ENCODE data around the gene RIPOR3. TPM values are rescaled to one million over a fixed set of nuclear protein-coding genes. Genes with fewer than 3 reads are reported as not detected.

Gene RIPOR3
- total RNA-seq, 1 experiment from 2014 or later, result 1.1 TPM

DNA sequence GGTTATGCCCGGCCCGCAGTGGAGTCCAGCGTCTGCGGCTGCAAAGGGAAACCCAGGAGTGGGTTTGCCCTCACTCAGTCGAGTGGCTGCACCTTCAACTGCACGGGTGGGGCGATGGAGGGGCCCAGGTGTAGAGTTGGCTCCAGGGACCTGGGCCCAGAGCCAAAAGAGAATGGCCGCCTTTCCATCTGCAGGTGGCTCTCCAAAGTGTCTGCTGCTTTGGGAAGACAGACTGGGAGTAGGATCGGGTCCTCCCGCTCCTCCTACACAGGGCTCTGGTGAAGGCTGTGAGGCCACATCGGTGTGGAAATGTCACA lies 101.0 kb downstream of the RIPOR3 start:
- no peak for DNase-seq
- H3K27me3 ChIP-seq (ENCODE audit: control insufficient read depth, insufficient read depth, low read length), result no peaks in the 10 kb centered on the region

DNA sequence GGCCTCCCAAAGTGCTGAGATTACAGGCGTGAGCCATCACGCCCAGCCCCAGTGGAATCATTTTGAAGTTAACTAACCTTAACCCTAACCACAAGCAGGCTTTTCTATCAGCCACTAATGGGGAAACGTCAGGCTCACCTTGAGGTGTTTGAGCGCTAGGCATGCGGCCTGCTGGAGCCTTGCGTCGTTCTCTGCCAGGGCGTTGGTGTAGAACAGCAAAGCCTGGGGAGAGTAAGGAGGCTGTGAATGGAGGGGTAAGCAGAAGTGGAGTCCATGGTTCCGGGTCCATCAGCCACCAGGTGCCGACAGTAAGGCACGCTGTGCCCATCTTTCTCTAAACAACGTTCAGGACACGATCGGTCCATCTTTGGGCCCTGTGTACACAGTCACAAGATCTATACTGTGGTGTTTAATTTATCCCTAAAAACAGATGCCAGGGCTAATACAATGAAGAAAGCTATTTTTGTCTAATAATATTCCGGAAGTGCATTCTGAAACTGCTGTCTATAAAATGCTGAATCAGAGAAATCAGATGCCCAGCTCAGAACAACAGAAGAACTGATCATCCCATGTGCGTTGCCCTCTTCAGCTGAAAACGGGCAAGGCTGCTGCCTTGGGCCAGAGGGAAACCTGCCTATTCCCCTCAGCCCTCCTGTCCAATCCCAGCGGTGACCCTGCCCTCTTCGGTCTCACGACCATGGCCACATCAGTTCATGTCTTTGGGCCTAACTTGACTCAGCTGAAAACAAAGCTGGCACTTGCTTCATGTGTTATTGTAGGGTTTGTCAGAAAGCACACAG lies 101.6 kb downstream of the RIPOR3 start:
- Histone ChIP-seq H3K27me3 (ENCODE audit: control insufficient read depth, insufficient read depth, low read length) (no peaks in the 10 kb centered on the region), H3K36me3 (replicated peaks; ENCODE audit: control insufficient read depth, insufficient read depth, low read length) (peaks cover 6% of the 10 kb centered on the region), H3K4me3 (ENCODE audit: insufficient read depth, low read depth, low read length) (no peak overlapping the region)
- DNase-seq, result no peak

More for the DNA sequence above, 101.0 kb downstream of the RIPOR3 start:
- H3K36me3 ChIP-seq (replicated peaks; ENCODE audit: control insufficient read depth, insufficient read depth, low read length), result peaks cover 6% of the 10 kb centered on the region
- no peak overlapping the region for H3K4me3 ChIP-seq (ENCODE audit: insufficient read depth, low read depth, low read length)

DNA sequence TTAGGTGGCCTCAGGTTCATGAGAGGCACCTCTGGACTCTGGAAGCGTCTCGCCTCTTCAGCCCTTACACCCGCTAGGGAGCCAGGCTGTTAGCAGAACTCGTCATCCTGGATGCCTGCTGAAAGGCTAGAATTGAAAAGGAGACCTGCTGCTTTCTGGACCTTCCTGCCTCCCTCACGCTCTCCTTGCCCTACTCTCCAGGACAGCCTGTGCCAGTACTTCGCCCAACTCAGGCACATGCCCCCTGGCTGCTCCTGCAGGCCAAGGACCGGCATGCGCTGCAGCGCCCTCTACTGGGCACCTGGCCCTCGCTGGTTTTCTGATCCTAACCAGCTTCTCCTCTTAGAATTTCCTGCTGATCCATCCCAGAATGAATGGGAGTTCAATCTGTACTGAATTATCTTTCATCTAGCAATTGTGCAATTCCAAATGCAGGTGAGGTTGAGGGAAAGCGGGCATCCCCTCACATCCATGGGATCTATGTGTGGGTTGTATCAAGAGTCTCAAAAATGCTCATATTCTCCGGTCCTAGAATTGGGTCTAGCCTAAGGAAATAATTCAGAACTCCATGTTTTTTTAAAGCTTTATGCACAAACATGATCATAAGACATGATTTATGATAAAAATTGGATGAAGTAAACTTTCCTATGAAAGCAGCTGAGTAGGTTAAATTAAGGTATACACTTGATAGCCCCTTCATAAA lies 103.2 kb downstream of the RIPOR3 start:
- peak; percentile 97 for DNase-seq
- no peaks in the 10 kb centered on the region for H3K27me3 ChIP-seq (ENCODE audit: control insufficient read depth, insufficient read depth, low read length)
- H3K4me3 ChIP-seq (ENCODE audit: insufficient read depth, low read depth, low read length), result no peak overlapping the region
- H3K36me3 ChIP-seq (replicated peaks; ENCODE audit: control insufficient read depth, insufficient read depth, low read length), result peaks cover 6% of the 10 kb centered on the region

DNA sequence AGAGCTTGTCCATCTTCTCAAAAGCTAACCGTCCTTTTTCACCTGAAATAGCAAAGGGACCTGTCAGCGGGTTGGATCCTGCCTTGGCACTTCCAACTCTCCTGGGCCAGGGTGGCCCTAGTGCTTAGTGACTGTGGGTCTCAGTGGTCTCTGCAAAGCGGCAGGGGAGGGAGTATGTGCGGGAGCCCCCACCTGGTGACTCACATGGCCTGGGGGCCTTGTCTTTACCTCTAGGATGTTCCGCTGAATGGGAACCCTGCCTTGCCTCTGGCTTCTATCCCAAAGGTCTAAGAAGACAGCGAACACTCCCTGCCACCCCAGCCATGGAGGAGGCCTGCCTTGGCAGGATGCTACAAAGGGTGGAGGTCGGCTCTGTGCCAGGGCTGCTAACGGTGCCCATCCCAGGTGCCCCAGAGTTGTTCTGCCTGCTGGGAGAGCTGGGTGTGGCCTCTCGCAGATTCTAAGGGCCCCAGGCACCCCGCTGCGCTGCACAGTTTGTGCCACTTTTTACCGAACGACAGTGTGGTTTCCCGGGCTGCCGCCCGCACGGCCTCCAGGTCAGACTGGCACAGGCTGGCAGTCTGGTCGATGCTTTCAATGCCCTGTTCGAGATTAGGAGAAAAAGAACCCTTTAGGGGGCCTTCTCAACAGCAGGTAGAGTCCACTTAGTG lies 103.9 kb downstream of the RIPOR3 start:
- Histone ChIP-seq H3K27me3 (ENCODE audit: control insufficient read depth, insufficient read depth, low read length) (no peaks in the 10 kb centered on the region), H3K36me3 (replicated peaks; ENCODE audit: control insufficient read depth, insufficient read depth, low read length) (peaks cover 6% of the 10 kb centered on the region), H3K4me3 (ENCODE audit: insufficient read depth, low read depth, low read length) (no peak overlapping the region)
- peak; percentile 22 for DNase-seq

DNA sequence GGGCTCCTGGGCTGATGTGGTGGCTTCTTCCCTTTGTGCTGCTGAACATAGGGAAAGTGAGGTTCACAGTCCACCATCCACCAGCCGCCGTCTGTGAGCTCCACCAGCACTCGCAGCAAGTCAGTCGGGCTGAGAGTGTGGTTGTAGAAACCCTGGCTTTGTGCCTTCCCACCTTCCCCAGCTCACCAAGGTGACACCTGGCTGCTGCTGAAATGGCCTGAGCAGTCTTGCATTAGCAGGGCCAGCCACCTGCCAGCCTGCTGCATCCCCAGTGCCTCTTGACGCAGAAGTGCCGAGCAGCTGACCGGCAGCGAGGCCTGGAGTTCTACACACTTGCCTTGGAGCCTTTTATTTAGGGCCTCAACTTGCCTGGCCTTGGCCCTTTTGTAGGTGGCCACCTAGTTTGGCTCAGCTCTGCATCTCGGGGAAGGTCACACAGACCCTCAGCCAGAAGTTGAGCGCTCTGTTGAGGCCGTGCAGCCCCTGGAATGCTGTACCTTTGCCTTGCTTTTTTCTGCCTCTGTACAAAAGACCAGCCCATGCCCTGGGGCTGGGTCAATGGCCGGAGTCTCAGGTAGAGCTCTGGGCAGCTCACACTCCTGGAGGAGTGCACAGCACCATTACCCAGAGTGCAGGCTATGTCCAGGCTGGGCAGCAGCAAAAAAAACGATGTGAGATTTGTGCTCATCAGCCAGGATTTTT lies 104.7 kb downstream of the RIPOR3 start:
- Histone ChIP-seq H3K4me3 (ENCODE audit: insufficient read depth, low read depth, low read length) (no peak overlapping the region), H3K27me3 (ENCODE audit: control insufficient read depth, insufficient read depth, low read length) (no peaks in the 10 kb centered on the region)
- peak; percentile 36 for DNase-seq

DNA sequence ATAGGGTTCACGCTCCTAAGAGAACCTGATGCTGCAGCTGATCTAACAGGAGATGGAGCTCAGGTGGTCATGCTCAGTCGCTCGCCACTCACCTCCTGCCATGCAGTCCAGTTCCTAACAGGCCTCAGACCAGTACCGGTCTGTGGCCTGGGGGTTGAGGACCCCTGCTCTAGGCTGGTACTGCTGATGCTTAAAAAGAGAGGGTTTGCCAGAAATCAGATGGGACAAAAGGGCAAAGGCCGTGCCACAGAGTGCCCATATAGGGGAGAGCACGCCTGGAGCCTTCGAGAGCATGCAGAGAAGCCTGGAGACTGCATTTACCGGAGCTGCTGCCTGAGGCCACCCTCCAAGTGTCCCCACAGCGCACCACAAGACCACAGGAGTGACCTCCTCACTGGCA lies 105.7 kb downstream of the RIPOR3 start:
- Histone ChIP-seq H3K36me3 (replicated peaks; ENCODE audit: control insufficient read depth, insufficient read depth, low read length) (peaks cover 12% of the 10 kb centered on the region), H3K4me3 (ENCODE audit: insufficient read depth, low read depth, low read length) (no peak overlapping the region), H3K27me3 (ENCODE audit: control insufficient read depth, insufficient read depth, low read length) (no peaks in the 10 kb centered on the region)
- no peak for DNase-seq

More for the DNA sequence above, 104.7 kb downstream of the RIPOR3 start:
- H3K36me3 ChIP-seq (replicated peaks; ENCODE audit: control insufficient read depth, insufficient read depth, low read length), result peaks cover 4% of the 10 kb centered on the region

DNA sequence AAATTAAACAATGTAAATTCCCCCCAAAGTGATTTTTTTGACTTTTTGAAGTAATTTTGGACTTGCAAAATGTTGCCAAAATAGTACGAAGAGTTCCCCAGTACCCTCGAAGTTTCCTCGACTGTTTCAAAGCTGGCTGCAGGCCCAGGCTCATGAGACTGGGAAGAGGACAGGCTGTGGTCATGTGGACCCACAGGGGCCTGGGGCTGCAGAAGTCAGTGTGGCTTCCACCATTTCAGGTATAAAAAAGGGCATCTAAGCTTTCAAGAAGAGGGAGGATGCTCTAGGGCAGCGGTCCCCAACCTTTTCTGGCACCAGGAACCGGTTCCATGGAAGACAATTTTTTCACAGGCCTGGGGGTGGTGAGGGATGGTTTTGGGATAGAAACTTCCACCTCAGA lies 106.1 kb downstream of the RIPOR3 start:
- Histone ChIP-seq H3K27me3 (ENCODE audit: control insufficient read depth, insufficient read depth, low read length) (no peaks in the 10 kb centered on the region), H3K36me3 (replicated peaks; ENCODE audit: control insufficient read depth, insufficient read depth, low read length) (peaks cover 12% of the 10 kb centered on the region), H3K4me3 (ENCODE audit: insufficient read depth, low read depth, low read length) (no peak overlapping the region)
- DNase-seq, result no peak

DNA sequence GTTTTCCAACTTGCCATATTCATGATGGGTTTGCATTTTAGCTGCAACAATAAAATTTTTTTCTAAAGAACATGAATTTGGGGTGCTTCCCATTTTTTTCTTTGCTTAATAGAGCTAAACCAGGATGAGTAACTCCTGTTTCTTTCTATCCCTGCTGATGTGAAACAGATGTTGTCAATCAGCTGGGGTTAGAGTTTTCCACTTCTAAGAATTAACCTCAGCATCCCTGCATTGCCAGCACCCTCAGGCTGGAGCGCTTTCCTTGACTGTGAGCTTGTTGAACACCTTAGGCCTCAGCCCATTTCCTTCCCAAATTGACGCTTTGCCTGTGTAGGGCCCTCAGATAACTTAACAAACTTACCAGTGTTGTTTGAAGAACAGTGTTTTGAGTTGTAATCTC lies 106.7 kb downstream of the RIPOR3 start:
- no peak for DNase-seq
- Histone ChIP-seq H3K36me3 (replicated peaks; ENCODE audit: control insufficient read depth, insufficient read depth, low read length) (peaks cover 14% of the 10 kb centered on the region), H3K27me3 (ENCODE audit: control insufficient read depth, insufficient read depth, low read length) (no peaks in the 10 kb centered on the region), H3K4me3 (ENCODE audit: insufficient read depth, low read depth, low read length) (no peak overlapping the region)

DNA sequence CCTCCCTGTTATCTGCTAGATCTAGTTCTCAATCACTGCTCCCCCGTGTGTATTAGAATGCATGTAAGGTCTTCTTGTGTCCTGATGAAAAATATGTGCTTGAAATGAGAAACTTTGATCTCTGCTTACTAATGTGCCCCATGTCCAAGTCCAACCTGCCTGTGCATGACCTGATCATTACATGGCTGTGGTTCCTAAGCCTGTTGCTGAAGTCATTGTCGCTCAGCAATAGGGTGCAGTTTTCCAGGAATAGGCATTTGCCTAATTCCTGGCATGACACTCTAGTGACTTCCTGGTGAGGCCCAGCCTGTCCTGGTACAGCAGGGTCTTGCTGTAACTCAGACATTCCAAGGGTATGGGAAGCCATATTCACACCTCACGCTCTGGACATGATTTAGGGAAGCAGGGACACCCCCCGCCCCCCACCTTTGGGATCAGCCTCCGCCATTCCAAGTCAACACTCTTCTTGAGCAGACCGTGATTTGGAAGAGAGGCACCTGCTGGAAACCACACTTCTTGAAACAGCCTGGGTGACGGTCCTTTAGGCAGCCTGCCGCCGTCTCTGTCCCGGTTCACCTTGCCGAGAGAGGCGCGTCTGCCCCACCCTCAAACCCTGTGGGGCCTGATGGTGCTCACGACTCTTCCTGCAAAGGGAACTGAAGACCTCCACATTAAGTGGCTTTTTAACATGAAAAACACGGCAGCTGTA lies 107.7 kb downstream of the RIPOR3 start:
- H3K4me3 ChIP-seq (ENCODE audit: insufficient read depth, low read depth, low read length), result no peak overlapping the region
- H3K27me3 ChIP-seq (ENCODE audit: control insufficient read depth, insufficient read depth, low read length), result no peaks in the 10 kb centered on the region
- peaks cover 15% of the 10 kb centered on the region for H3K36me3 ChIP-seq (replicated peaks; ENCODE audit: control insufficient read depth, insufficient read depth, low read length)
- DNase-seq, result peak; percentile 32

DNA sequence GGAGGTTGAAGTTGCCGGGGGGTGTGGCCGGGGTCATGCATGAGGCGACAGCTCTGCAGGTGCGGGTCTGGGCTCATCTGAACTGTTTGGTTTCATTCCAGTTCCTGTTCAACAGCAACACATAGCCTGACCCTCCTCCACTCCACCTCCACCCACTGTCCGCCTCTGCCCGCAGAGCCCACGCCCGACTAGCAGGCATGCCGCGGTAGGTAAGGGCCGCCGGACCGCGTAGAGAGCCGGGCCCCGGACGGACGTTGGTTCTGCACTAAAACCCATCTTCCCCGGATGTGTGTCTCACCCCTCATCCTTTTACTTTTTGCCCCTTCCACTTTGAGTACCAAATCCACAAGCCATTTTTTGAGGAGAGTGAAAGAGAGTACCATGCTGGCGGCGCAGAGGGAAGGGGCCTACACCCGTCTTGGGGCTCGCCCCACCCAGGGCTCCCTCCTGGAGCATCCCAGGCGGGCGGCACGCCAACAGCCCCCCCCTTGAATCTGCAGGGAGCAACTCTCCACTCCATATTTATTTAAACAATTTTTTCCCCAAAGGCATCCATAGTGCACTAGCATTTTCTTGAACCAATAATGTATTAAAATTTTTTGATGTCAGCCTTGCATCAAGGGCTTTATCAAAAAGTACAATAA lies 108.6 kb downstream of the RIPOR3 start:
- Histone ChIP-seq H3K36me3 (replicated peaks; ENCODE audit: control insufficient read depth, insufficient read depth, low read length) (peaks cover 18% of the 10 kb centered on the region), H3K27me3 (ENCODE audit: control insufficient read depth, insufficient read depth, low read length) (no peaks in the 10 kb centered on the region), H3K4me3 (ENCODE audit: insufficient read depth, low read depth, low read length) (no peak overlapping the region)
- DNase-seq, result peak; percentile 43

DNA sequence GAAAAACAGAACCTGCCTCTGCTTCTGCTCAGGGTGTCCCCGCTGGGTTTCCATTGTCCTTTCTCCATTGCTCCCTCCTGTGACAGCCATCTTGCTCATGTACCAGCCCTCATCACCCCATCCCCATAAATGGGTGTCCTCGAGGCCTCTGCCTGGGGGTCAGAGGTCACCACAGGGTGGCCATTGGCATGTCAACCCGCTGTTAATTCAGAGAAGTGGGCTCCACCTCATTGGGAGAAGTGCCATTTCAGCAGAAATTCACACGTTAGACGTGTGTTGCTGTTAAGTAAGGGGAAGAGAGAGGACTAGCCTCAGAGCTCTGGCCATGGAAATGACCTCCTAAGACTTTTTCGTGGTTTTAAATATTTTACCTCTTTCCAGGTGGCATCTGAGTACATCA lies 109.2 kb downstream of the RIPOR3 start:
- Histone ChIP-seq H3K4me3 (ENCODE audit: insufficient read depth, low read depth, low read length) (no peak overlapping the region), H3K27me3 (ENCODE audit: control insufficient read depth, insufficient read depth, low read length) (no peaks in the 10 kb centered on the region), H3K36me3 (replicated peaks; ENCODE audit: control insufficient read depth, insufficient read depth, low read length) (peaks cover 23% of the 10 kb centered on the region)
- DNase-seq, result peak; percentile 41

DNA sequence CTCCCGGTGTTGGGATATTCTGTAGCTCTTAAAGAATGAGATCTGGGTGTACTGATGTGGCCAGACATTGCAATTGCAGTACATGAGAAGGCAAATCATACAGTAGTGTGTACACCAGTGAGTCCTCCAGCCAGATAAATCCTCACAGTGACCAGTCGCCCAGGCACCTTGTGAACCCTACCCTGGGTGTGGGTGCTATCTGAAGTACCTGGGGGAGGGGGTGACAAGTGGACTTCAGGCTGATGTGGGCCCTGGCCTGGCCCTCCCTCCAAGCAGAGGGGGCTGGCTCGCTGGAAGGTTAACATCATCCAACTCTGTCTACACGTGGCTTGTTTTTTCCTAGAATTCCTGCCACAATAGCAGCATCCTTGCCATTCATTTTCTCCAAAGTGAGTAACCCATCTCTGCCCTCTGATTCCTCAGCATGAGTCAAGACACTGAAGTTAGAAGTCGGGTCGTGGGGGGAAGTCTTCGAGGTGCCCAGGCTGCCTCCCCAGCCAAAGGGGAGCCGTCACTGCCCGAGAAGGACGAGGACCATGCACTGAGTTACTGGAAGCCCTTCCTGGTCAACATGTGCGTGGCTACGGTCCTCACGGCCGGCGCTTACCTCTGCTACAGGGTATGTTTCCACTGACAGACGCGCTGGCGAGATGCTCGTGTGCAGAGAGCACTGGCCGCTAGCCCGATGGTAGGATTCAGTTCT lies 110.3 kb downstream of the RIPOR3 start:
- Histone ChIP-seq H3K4me3 (ENCODE audit: insufficient read depth, low read depth, low read length) (no peak overlapping the region), H3K27me3 (ENCODE audit: control insufficient read depth, insufficient read depth, low read length) (no peaks in the 10 kb centered on the region), H3K36me3 (replicated peaks; ENCODE audit: control insufficient read depth, insufficient read depth, low read length) (peaks cover 23% of the 10 kb centered on the region)
- no peak for DNase-seq

DNA sequence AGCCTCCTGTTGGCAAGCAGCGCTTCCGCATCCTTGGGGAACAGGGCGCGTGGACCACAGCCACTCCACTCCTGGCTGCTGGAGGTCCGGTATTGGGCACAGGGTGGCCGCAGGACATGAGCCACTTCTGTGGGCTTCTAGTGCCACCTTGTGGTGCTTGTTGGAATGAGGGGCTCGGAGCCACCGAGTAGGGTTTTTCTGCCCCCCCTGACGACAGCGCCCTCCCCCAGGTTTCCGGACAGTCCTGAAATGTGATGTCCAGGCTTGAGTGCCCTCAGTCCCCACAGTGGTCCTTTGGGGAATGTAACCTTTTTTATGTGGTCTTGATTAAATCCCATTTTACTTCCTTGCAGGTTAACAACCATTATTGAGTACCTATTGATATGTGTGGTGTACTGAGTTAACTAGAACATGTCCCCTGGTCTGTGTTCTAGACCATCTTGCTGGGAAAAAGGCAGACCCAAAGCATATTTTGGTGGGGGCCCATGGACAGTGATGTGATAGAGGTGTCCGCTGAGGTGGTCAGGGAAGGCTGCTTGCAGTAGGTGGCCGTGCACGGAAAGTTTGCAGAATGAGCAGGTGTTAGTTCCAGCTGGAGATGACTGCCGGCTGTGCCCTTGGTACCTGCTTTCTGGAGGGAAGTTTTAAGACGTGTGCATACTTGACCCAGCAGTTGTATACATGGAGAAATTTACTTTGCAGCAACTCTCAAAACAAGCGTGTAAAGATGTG lies 111.2 kb downstream of the RIPOR3 start:
- Histone ChIP-seq H3K36me3 (replicated peaks; ENCODE audit: control insufficient read depth, insufficient read depth, low read length) (peaks cover 20% of the 10 kb centered on the region), H3K27me3 (ENCODE audit: control insufficient read depth, insufficient read depth, low read length) (no peaks in the 10 kb centered on the region), H3K4me3 (ENCODE audit: insufficient read depth, low read depth, low read length) (no peak overlapping the region)
- peak; percentile 95 for DNase-seq

Data from H7 (cell line).